ENCODE results near the gene GLRA2. TPM values are rescaled to one million over a fixed set of nuclear protein-coding genes. Genes with fewer than 3 reads are reported as not detected.

Gene GLRA2
- total RNA-seq, 1 donor from 2014 or later = 1.6 TPM

- no peaks in the 10 kb centered on the region for H3K4me1 Mint-ChIP-seq (ENCODE audit: unreplicated experiment)
- DNase-seq (ENCODE audit: extremely low spot score, unreplicated experiment) = no peak
These were observed 87.0 kb downstream of the GLRA2 start for GRCh38 chrX:14616301-14616700.

GRCh38 chrX:14616836-14617235 is 87.5 kb downstream of the GLRA2 start:
- Mint-ChIP-seq H3K27me3 (no peaks in the 10 kb centered on the region), H3K36me3 (no peaks in the 10 kb centered on the region), H3K9me3 (peaks cover 4% of the 10 kb centered on the region), H3K4me3 (no peak overlapping the region), H3K27ac (no peak overlapping the region), H3K4me1 (ENCODE audit: unreplicated experiment) (no peaks in the 10 kb centered on the region)
- no peak for TF ChIP-seq CTCF (conservative IDR thresholded peaks at IDR 0.05)
- DNase-seq (ENCODE audit: extremely low spot score, unreplicated experiment) = no peak

More at GRCh38 chrX:14616301-14616700, 87.0 kb downstream of the GLRA2 start:
- Mint-ChIP-seq H3K9me3 (peaks cover 4% of the 10 kb centered on the region), H3K4me3 (no peak overlapping the region), H3K36me3 (no peaks in the 10 kb centered on the region), H3K27ac (no peak overlapping the region), H3K27me3 (no peaks in the 10 kb centered on the region)
- no peak for TF ChIP-seq CTCF (conservative IDR thresholded peaks at IDR 0.05)

GRCh38 chrX:14618177-14618965 is 89.0 kb downstream of the GLRA2 start:
- peaks cover 4% of the 10 kb centered on the region for H3K9me3 Mint-ChIP-seq
- DNase-seq (ENCODE audit: extremely low spot score, unreplicated experiment) = no peak

GRCh38 chrX:14630733-14631132 is 101.4 kb downstream of the GLRA2 start:
- Mint-ChIP-seq H3K27ac (no peak overlapping the region), H3K9me3 (peaks cover 3% of the 10 kb centered on the region), H3K4me1 (ENCODE audit: unreplicated experiment) (no peaks in the 10 kb centered on the region), H3K27me3 (no peaks in the 10 kb centered on the region), H3K4me3 (no peak overlapping the region), H3K36me3 (no peaks in the 10 kb centered on the region)
- no peak for DNase-seq (ENCODE audit: extremely low spot score, unreplicated experiment)
- no peak for TF ChIP-seq CTCF (conservative IDR thresholded peaks at IDR 0.05)

More at GRCh38 chrX:14618177-14618965, 89.0 kb downstream of the GLRA2 start:
- Mint-ChIP-seq H3K27ac (no peak overlapping the region), H3K36me3 (no peaks in the 10 kb centered on the region), H3K4me1 (ENCODE audit: unreplicated experiment) (no peaks in the 10 kb centered on the region), H3K4me3 (no peak overlapping the region), H3K27me3 (no peaks in the 10 kb centered on the region)
- no peak for TF ChIP-seq CTCF (conservative IDR thresholded peaks at IDR 0.05)

GRCh38 chrX:14641681-14642655 is 112.6 kb downstream of the GLRA2 start:
- Mint-ChIP-seq H3K27ac (no peak overlapping the region), H3K4me3 (no peak overlapping the region), H3K4me1 (ENCODE audit: unreplicated experiment) (no peaks in the 10 kb centered on the region), H3K36me3 (no peaks in the 10 kb centered on the region), H3K27me3 (no peaks in the 10 kb centered on the region), H3K9me3 (no peaks in the 10 kb centered on the region)
- DNase-seq (ENCODE audit: extremely low spot score, unreplicated experiment) = no peak
- no peak for TF ChIP-seq CTCF (conservative IDR thresholded peaks at IDR 0.05)

Data from type B pancreatic cell (in vitro differentiated cells).